Prostate gland (tissue), 2 donors: ENCODE data around the gene MYO1D. TPM values are rescaled to one million over a fixed set of nuclear protein-coding genes. Genes with fewer than 3 reads are reported as not detected.
"Not testable (repeated sequence)": the region's sequence is repeated elsewhere in the genome, so short reads cannot be mapped to it uniquely, and the experiment has no call there.

Experiments
- DNase-seq: peaks from one replicate; pipeline ENCODE4 v3.0.0-alpha.2; 2019; ENCODE audit warnings: low spot score
- H3K27ac ChIP-seq, 2 donors: fragments of 200-600 bp; sonication (generic); 2 replicates each; pipeline ENCODE4 v1.5.1; 2017 to 2019
- H3K27me3 ChIP-seq: fragments of 200-600 bp; sonication (generic); replicated peaks from 2 replicates; pipeline ENCODE4 v1.5.1; 2019; ENCODE audit not compliant: insufficient read depth
- H3K36me3 ChIP-seq, 2 donors: fragments of 200-600 bp; sonication (generic); 1 replicate in 1 of 2; 2 replicates in 1 of 2; pipeline versions ENCODE4 v1.5.1 to v1.8.1; 2017 to 2019
- H3K4me1 ChIP-seq: fragments of 200-600 bp; sonication (generic); replicated peaks from 2 replicates; pipeline ENCODE4 v1.5.1; 2019
- H3K4me3 ChIP-seq, 2 donors: fragments of 200-600 bp; sonication (generic); 2 replicates each; pipeline ENCODE4 v1.5.1; 2017 to 2019
- H3K9me3 ChIP-seq: fragments of 200-600 bp; sonication (generic); 2 replicates; pipeline ENCODE4 v1.5.1; 2017
- POLR2A ChIP-seq: fragments of 450-650 bp; IDR thresholded peaks from one replicate; pipeline ENCODE4 v1.6.1; 2016; ENCODE audit warnings: antibody characterized with exemption, mild to moderate bottlenecking
- POLR2AphosphoS5 ChIP-seq: sonication (generic); formaldehyde crosslinking; IDR thresholded peaks from one replicate; pipeline ENCODE4 v1.6.1; 2017; ENCODE audit warnings: antibody characterized with exemption
- WGBS: methylation state at CpG from one replicate; pipeline ENCODE4 v1.1.5; 2018; 5-methylcytosine and 5-hydroxymethylcytosine counted together
- intact Hi-C: fragments of 100-400 bp; cut with DNase I; formaldehyde crosslinking; loops from one replicate; pipeline ENCODE4 v1.14.2; 2022
- total RNA-seq, 2 donors: library from RNA; depleted of rRNA; stranded (reverse); fragments of >200 nt; gene quantifications; one replicate each; pipeline ENCODE4 v1.1.0, GENCODE V29; 2016
- TF ChIP-seq, protein P1 (sequence below), 4 experiments: fragments of 200-600 bp in 2 of 4; fragments of 450-650 bp in 2 of 4; sonication (generic) in 2 of 4; IDR thresholded peaks; 1 replicate in 3 of 4; 2 replicates in 1 of 4; pipeline ENCODE4 v1.5.1; 2016 to 2019; ENCODE audit warnings: antibody characterized with exemption in 4 of 4, mild to moderate bottlenecking in 2 of 4, moderate library complexity in 2 of 4

Gene MYO1D
- total RNA-seq, 2 donors from 2014 or later: 44.2 to 45.2 TPM

DNA sequence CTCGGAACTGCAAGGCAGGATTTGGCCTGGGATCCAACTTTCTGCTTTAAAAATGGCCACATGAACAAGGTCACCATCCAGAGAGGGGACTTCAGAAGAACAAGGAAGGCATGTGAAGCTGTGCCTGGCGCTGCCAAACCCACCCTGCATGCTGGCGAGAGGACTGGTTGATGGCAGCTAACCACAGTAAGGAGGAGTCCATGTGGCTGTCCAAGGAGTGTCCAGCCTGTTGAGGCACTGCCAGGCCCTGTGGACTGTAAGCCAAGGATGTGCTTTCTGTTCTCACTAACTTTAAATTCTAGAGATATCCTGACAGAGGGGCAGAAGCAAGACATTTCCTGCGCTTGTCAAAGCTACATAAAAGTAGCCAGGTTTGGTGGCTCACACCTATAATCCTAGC is 349.8 kb downstream of the MYO1D start:
- no peak for TF ChIP-seq POLR2A
- TF ChIP-seq, protein P1, sequence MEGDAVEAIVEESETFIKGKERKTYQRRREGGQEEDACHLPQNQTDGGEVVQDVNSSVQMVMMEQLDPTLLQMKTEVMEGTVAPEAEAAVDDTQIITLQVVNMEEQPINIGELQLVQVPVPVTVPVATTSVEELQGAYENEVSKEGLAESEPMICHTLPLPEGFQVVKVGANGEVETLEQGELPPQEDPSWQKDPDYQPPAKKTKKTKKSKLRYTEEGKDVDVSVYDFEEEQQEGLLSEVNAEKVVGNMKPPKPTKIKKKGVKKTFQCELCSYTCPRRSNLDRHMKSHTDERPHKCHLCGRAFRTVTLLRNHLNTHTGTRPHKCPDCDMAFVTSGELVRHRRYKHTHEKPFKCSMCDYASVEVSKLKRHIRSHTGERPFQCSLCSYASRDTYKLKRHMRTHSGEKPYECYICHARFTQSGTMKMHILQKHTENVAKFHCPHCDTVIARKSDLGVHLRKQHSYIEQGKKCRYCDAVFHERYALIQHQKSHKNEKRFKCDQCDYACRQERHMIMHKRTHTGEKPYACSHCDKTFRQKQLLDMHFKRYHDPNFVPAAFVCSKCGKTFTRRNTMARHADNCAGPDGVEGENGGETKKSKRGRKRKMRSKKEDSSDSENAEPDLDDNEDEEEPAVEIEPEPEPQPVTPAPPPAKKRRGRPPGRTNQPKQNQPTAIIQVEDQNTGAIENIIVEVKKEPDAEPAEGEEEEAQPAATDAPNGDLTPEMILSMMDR (IDR thresholded peaks at IDR 0.05): no peak
- TF ChIP-seq POLR2AphosphoS5: no peak
- no peaks in the 10 kb centered on the region for H3K36me3 ChIP-seq
- intact Hi-C loops: no loop called here
- H3K4me3 ChIP-seq: no peak overlapping the region
- H3K4me1 ChIP-seq: no peaks in the 10 kb centered on the region
- DNase-seq: no peak
- 93% methylated on average over 4 of the region's 4 CpGs for WGBS
- no peaks in the 10 kb centered on the region for H3K9me3 ChIP-seq
- H3K27ac ChIP-seq: no peak overlapping the region
- no peaks in the 10 kb centered on the region for H3K27me3 ChIP-seq

DNA sequence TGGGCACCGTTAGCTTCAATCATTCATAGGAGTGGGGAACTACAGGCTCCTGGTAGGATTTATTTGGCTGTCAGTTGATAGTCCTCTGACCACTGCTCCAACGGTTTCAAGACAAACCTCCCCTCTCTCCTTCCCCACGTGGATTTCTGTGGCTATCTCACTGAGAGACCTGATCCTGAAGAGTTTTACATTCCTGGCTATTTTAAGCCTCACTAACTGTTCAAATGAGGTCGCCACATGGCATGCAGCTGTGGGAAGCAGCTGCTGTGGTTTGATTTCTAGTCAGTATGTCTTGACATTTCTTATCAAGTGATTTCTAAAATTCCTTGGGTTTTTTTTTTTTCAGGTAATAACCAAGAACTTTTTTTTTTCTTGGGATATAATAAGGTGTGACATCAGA is 351.8 kb downstream of the MYO1D start:
- no peaks in the 10 kb centered on the region for H3K36me3 ChIP-seq
- intact Hi-C loops: no loop called here
- no peak overlapping the region for H3K27ac ChIP-seq
- no peak for DNase-seq
- no peak overlapping the region for H3K4me3 ChIP-seq
- no peaks in the 10 kb centered on the region for H3K9me3 ChIP-seq
- H3K4me1 ChIP-seq: no peaks in the 10 kb centered on the region
- no peak for TF ChIP-seq POLR2AphosphoS5
- no peak for TF ChIP-seq POLR2A
- TF ChIP-seq, protein P1 (IDR thresholded peaks at IDR 0.05): no peak
- WGBS: 50% methylated on average over 4 of the region's 4 CpGs
- no peaks in the 10 kb centered on the region for H3K27me3 ChIP-seq

DNA sequence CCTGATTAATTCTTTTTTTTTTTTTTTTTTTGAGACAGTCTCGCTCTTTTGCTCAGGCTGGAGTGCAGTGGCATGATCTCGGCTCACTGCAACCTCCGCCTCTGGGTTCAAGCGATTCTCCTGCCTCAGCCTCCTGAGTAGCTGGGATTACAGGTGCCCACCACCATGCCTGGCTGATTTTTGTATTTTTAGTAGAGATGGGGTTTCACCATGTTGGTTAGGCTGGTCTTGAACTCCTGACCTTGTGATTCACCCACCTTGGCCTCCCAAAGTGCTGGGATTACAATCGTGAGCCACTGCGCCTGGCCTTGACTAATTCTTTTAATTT is 352.4 kb downstream of the MYO1D start:
- H3K27ac ChIP-seq, H3K27me3 ChIP-seq, DNase-seq, intact Hi-C loops, H3K9me3 ChIP-seq, H3K4me1 ChIP-seq, H3K36me3 ChIP-seq, H3K4me3 ChIP-seq: not testable (repeated sequence)
- WGBS: 96% methylated on average over 6 of the region's 6 CpGs

DNA sequence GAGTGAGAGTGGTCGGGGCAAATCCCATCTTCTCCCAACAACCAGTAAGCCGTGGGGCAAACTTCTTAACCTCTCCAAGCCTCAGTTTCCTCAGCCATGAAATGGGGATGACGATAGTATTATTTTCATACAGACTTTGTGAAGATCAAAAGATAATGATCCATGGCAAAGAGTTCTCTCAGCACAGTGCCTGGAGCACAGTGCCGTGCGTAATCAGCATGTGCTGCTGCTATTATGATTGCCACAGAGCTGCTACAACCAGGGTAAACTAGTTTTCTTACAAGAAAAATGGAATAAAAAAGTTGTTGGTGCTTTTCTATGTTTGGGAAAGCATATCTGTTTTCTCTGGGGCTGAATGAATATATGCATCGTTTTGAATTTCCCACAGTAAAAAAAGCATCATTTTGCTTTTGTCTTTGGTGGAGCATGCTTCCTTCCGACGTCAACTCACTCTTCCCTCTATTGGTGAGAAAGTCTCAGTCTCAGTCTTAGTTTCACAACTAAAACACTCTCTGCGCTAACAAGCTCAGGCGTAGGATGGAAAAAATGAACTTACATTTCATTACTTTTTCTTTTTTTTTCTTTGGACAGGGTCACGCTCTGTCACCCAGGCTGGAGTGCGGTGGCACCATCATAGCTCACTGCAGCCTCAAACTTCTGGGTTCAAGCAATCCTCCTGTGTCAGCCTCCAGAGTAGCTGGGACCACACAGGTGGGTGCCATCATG is 352.9 kb downstream of the MYO1D start:
- Histone ChIP-seq H3K9me3 (no peaks in the 10 kb centered on the region), H3K36me3 (no peaks in the 10 kb centered on the region), H3K4me1 (no peaks in the 10 kb centered on the region), H3K4me3 (no peak overlapping the region), H3K27me3 (no peaks in the 10 kb centered on the region), H3K27ac (no peak overlapping the region)
- WGBS: 89% methylated on average over 12 of the region's 12 CpGs
- TF ChIP-seq POLR2AphosphoS5 (no peak), POLR2A (no peak)
- TF ChIP-seq, protein P1 (IDR thresholded peaks at IDR 0.05): no peak
- no peak for DNase-seq
- intact Hi-C loops: no loop called here

DNA sequence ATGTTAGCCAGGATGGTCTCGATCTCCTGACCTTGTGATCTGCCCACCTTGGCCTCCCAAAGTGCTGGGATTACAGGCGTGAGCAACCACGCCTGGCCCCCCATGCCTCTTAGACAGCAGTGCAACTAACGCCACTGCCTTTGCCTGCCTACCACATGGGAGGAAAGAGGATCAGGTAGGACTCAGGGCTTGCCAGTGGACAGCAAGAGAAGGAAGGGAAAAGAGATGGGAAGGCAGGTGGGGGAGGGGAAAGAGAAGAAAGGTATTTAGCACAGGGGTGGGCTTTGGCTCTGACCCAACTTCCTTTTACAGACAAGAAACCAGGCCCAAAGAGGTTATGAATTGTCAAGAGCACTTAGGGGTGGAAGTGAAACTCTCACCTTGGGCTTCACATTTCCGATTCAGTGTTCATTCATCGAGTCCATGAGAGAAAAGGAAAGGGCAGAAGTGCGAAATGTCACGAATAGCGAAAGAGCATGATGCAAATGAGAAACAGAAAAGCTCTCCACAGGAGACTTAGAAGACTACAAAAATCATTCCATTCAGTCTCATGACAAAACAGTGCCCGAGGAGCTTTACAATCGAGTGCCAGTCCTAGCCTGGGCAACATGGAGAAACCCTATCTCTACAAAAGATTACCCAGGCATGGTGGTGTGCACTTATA is 353.8 kb downstream of the MYO1D start:
- H3K4me1 ChIP-seq: no peaks in the 10 kb centered on the region
- no peaks in the 10 kb centered on the region for H3K36me3 ChIP-seq
- TF ChIP-seq POLR2AphosphoS5: no peak
- H3K27ac ChIP-seq: no peak overlapping the region
- DNase-seq: no peak
- H3K27me3 ChIP-seq: no peaks in the 10 kb centered on the region
- intact Hi-C loops: no loop called here
- 93% methylated on average over 11 of the region's 11 CpGs for WGBS
- H3K9me3 ChIP-seq: no peaks in the 10 kb centered on the region
- H3K4me3 ChIP-seq: no peak overlapping the region
